ENCODE results near the gene RNF224.

DNA sequence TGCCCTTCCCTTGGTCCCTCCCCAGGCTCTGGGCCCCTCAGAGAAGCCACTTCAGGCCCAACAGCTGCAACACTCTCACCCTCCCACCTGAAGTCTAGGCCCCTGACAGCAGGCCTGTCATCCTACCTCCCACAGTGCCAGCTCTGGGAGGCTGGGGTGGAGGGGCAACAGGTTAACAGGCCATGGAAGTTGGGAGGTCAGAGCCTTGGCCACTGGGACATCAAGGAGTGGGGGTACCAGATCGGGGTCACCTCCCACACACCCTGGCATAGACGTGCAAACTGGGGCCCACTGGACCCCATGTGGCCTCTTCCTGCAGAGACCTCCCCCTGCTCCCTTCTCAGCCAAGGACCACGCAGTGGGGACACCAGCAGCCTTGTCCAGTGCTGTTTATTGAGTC, 36.1 kb upstream of the RNF224 start:
- TF ChIP-seq, protein P1, sequence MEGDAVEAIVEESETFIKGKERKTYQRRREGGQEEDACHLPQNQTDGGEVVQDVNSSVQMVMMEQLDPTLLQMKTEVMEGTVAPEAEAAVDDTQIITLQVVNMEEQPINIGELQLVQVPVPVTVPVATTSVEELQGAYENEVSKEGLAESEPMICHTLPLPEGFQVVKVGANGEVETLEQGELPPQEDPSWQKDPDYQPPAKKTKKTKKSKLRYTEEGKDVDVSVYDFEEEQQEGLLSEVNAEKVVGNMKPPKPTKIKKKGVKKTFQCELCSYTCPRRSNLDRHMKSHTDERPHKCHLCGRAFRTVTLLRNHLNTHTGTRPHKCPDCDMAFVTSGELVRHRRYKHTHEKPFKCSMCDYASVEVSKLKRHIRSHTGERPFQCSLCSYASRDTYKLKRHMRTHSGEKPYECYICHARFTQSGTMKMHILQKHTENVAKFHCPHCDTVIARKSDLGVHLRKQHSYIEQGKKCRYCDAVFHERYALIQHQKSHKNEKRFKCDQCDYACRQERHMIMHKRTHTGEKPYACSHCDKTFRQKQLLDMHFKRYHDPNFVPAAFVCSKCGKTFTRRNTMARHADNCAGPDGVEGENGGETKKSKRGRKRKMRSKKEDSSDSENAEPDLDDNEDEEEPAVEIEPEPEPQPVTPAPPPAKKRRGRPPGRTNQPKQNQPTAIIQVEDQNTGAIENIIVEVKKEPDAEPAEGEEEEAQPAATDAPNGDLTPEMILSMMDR (IDR thresholded peaks at IDR 0.05) = no peak
- no peak for TF ChIP-seq POLR2A (IDR thresholded peaks at IDR 0.05)
